Muscle of back (tissue), 11 donors: Measurements from ENCODE around the gene SLC24A4. TPM values are rescaled to one million over a fixed set of nuclear protein-coding genes. Genes with fewer than 3 reads are reported as not detected.
A peak's percentile ranks its signal among the peaks of the same experiment; 100 is the strongest.

ENCODE experiments used
- DNase-seq, 3 donors: peaks; one replicate each; pipeline versions ENCODE4 v3.0.0 to v3.0.0-alpha.2; 2013
- polyA plus RNA-seq, 10 donors: library from polyadenylated mRNA; unstranded; fragments of 120-200 nt; gene quantifications; one replicate each; pipeline ENCODE4 v1.2.1, GENCODE V29; 2013; ENCODE audit not compliant: insufficient read length in 10 of 10

SLC24A4 gene
- polyA plus RNA-seq, 10 donors = 1.1 to 7.4 (median 2.7) TPM

DNA sequence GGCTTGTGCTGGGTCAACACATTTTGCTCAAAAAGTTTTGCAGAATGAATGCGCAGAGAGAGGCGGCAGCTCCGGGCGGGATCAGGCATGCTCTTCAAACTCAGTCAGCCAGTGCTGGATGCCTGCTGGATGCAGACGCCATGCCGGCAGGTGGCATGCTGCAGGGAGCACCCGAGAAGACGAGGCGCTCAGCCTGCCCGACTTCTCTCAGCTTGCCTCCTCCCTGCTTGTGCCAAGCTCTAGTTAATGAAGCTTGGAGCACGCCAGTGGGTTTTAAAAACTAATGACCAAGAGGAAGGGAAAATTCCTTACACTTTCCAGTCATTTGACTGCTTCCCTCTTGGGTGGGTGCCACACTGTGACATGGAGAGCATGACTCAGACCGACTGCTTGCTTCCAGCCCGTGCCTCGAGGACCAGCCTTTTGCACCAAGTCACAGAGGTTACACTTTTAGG is 39.8 kb downstream of the SLC24A4 start:
- DNase-seq = peak in 2 of 3 donors; percentile 27 to 30

DNA sequence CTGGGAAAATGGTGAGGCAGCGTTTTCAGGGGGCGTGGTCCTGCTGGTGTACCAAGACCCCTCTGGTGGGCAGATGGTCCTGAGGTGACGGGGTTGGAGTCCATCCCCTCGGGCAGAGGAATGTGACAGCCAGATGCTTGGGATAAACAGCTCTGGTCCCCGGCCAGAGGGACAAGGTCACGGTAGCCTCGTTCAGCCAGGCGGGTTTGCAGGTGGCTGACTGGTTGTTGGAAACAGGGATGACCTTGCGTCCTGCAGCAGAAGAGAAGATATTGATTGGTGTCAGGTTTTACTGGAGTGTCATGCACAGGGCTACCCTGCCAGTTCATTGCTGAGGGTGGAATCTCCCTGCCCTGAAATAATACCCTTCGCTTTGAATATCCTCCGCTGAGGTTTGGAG is 43.3 kb downstream of the SLC24A4 start:
- DNase-seq = no peak

DNA sequence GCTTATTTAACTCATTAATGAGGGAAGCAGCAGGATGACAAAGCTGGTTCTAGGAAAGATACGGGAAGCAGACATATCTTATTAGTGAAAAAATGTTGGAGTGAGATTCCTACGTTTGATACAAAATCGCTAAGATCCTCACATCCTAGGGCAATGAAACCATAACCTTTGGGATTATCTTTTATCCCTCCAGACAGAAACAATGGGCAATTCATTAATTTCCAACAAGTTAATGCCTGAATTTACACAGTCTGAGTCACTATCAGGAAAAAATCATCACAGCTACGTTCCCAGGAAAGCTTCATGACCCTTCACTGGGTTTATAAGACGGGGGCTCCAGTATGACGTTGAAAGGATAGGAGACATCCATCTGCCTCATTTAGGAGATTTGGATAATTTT is 45.0 kb downstream of the SLC24A4 start:
- no peak for DNase-seq

DNA sequence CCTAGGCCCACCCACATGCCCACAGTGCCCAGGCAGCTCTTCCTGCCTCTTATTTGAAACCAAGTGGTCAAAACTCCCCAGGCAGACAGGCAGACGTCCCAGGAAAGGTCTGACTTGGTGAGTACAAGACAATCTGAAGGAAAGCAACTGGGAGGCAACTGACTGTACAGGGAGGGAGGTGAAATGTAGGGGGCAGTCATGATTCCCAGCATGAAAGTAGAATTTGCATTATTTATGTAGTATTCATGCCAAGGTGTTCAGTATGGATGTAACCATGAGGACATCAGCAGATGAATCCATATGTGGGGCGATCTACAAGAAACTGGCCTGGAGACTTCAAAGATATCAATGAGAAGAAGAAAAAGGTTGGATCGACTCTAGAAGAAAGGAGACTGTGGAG is 46.1 kb downstream of the SLC24A4 start:
- no peak for DNase-seq

DNA sequence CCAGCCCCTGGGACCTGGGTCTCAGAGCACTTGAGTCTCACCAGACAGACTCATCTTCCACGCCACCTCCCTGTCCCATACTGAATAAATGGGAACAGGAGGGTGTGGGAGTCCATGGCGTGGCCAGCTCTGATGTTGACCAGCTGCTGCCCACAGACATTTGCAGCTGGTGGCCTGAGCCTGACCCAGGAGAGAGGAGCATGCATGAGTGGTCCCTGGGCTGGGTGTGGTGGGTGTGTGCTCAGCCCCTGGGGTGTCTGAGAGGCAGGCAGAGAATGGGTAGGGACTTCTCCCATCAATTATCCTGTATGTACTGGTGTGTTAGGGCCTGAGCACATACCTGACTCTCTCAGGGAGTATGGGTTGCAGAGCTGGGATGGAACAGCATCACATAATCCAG is 49.3 kb downstream of the SLC24A4 start:
- DNase-seq = no peak

DNA sequence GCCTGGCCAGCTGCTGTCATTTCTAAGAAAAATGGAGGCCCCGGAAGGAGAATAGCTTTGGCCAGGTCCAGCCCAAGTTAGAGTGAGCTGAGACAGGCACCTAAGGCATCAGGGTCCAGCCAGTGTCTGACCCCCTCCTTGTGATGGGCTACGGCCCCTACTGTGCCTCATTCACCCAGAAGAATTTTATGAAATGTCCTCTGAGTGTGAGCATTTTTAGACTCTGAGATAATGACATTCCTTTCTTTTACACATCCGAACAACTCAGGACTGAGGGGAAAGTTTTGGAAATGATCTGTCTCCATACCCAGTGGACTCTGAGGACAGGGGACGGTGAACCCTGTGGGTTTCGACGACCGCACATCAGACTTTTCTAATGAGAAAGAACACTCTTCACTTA is 50.4 kb downstream of the SLC24A4 start:
- no peak for DNase-seq

DNA sequence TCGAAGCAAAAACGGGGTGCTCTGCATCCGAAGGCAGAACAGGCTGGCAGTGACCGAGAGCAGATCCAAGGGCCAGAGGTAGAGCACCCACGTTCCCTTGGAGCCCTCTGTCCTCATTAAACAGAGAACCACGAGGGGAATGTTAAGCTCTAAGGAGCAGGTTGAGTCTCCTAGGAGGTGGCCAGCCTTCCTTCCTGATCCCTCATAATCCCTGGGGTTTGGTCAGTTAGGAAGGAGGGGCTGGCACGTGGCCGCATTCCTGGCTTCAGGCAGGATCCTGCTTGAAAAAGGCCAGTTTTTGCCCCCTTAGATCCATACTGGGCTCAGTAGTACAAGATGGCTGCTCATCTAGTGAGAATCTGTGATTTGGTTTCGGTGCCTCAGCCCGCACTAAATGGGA is 57.2 kb downstream of the SLC24A4 start:
- DNase-seq = no peak

DNA sequence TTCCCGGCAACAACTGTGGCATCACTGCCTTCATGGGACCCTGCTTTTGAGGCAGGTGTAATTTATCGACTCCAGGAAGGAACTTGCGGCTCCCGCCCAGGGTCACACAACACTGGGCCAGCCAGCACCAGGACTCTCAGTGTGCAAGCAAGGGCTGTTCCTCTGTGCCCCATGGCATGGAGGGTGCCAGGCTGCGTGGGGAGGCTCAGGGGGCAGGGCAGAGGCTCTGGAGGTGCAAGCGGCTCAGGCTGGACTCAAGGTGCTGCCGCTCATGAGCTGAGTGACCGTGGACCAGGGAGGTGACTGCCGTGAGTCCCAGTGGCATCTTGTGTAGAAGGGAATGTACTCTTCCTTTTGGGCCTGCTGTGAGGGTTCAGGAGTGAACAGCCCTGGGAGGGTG is 57.6 kb downstream of the SLC24A4 start:
- no peak for DNase-seq

DNA sequence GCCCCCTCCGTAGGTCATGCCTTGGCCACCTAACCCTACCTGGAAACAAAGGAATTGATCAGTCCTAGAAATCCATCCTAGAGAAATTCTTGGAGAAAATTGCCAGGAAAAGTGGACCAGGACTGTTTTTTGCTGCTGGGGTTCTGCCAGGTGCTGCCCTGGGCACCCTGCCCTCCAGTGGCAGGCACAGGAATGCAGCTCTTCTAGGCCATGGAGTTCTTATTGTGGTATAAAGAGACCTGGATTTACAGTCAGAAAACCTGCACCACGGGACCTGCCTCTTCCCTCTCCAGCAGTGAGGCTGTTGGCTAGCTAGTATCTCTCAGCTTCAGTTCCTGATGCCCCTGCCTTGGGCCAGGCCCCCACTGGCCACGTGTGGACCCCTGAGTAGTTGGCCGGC is 59.7 kb downstream of the SLC24A4 start:
- no peak for DNase-seq

DNA sequence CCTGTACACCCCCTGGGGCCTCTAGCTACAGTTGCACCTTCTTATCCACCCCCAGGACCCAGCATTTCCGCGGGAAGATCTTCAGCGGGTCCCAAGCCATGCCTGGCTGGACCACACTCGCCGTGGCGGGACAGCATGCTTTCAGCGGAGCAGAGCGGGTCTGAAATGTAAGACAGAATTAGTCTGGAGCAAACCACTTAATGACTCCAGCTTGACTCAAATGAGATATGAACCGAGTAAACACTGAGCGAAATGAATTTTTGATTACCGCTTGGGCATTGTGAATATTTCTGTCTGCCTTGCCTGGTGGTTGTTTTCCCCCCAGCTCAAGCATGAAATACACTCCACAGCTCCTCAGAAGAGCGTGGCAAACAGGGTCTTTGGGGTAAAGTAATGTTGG is 60.8 kb downstream of the SLC24A4 start:
- DNase-seq = no peak

DNA sequence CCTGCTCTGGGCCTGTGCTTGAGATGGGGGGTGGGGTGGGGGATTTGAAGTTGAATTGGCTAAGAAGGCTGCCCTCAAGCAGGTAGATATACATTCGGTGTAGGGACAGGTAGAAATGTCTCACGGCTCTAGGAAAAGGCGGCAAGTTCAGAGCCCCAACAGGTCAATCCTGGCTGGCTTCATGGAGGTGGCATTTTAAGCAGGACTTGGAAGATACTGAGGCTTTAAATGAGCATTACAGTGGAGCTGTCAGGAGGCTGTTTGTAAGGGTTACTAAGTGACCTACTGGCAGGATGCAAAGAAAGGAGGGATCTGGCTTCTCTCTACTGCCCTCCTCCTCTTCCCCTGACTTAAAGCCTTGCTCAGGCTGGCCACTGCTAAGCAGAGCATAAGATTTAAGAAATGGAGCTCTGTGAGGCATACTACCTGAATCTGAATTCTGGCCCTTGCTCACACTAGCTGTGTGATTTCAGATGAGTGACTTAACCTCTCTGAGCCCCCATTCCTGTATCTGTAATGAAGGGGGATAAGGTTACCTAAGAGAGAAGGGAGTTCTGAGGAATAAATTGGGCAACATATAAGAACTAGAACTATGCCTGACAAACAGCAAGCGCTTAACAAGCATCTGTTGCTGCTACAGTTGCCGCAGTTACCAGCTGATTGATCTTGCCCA is 61.6 kb downstream of the SLC24A4 start:
- DNase-seq = no peak

DNA sequence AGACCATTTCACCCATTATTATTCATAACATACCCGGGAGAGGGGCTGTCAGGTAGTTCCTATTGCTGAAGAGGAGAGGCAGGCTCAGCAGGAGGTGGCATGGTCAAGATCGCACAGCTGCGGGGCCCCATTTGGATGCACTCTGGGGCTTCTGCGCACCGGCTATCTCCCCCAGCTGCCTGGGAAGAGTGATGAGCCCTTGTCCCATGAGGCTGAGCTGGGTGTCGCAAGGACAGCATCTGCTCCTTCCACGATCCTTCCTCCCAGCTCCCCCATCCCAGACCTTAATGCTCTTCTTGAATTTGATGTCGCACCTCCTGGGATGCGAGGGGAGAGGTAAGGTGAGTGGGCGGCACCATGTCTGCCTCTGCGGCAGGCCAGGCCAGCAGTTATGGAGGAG is 62.6 kb downstream of the SLC24A4 start:
- DNase-seq = peak in 1 of 3 donors; percentile 67

DNA sequence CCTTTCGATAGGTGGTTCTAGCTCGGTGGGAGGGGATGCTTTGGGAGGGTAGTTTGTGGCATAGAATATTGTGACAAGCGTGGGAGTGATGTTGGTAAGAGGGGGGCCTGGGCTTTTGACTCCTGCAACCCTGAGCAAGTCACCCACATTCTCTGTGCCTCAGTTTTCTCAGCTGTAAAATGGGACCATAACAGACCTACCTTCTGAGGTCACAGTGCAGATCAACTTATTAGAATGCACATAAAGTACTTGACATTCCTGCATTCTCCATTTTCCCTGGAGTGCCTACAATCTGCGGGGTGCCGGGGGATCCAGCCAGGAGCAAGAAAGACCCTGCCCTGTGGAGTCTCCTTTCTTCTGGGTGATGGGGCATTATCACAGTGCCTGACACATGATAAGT is 63.2 kb downstream of the SLC24A4 start:
- no peak for DNase-seq

DNA sequence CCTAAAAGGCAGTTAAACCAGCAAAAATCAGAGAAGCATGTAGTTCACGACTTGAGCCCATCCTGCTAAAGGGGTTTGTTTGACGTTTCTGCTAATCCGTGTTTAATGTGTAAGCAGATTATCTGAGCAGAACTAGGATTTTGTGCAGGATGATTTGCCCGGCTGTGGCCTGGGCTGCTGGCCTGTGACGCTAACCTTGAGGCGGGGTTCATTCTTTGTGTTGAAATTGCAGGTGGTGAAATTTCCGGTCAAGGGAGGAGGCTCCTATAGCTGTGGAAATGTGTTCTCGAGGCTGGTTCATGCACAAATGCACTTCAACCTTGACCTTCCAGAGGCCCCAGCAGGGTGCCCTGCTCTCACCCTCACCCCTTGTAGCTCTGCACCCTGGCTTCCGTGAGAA is 63.7 kb downstream of the SLC24A4 start:
- no peak for DNase-seq

DNA sequence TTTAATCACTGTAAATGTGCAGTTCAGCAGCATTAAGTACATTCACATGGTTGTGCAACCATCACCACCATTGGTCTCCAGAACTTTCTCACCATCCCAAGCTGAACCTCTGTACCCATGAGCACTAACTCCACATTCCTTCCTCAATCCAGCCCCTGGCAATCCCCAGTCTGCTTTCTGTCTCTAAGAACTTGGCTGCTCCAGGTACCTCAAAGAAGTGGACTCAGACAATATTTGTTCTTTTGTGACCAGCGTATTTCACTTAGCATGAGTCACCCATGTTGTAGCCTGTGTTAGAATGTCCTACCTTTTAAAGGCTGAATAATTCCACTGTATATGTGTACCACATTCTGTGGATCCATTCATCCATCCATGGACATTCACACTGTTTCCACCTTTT is 64.6 kb downstream of the SLC24A4 start:
- DNase-seq = no peak

DNA sequence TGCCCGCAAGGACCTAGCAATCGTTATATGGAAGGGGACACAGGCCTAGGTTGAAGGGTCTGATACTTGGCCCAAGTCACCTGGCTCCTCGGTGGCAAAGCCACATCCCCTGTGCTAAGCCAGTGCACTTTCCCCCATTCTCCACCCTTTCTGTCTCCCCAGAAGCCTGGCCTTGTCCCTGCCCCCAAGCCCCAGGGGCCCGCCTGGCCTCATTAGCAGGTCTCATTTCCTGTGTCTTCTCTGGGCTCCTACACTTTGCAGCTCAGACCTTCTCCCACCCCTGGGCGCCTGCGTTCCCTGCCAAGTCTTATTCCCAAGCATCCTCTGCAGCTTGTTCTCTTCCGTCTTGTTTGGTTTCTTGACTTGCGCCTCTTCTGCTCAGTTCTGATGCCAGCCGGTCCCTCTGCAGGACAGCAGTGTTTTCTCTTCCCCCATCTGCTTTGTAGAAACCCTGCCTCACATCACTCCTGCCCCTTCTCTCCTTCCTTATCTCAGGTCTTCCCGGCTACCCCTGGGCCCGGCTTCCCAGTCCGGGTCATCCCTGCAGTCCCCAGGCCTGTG is 66.7 kb downstream of the SLC24A4 start:
- DNase-seq = no peak

DNA sequence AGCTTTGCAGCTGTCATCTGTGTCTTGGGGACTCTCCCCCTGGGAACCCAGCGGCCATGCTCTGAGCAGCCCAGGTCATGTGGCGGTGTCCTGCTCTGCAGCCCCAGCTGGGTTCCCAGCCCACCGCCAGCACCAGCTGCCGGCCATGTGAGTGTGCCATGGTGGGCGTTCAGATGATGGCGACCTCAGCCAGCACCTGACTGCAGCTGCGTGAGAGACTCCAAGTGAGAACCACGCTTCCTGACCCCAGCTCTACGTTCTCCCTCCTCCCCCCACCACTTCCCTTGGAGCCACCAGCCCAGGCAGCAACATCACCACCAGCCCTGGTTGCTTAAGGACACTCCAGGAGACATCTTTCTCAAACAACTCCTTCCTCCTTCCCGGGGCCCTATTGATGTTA is 68.8 kb downstream of the SLC24A4 start:
- no peak for DNase-seq

DNA sequence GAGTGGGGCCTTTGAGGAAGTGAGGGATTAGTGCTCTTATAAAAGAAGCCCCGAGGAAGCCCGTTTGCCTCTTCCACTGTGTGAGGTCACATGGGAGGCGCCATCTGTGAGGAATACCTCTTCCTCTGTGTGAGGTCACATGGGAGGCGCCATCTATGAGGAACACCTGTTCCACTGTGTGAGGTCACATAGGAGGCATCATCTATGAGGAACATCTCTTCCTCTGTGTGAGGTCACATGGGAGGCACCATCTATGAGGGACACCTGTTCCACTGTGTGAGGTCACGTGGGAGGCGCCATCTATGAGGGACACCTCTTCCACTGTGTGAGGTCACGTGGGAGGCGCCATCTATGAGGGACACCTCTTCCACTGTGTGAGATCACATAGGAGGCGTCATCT is 69.7 kb downstream of the SLC24A4 start:
- no peak for DNase-seq

DNA sequence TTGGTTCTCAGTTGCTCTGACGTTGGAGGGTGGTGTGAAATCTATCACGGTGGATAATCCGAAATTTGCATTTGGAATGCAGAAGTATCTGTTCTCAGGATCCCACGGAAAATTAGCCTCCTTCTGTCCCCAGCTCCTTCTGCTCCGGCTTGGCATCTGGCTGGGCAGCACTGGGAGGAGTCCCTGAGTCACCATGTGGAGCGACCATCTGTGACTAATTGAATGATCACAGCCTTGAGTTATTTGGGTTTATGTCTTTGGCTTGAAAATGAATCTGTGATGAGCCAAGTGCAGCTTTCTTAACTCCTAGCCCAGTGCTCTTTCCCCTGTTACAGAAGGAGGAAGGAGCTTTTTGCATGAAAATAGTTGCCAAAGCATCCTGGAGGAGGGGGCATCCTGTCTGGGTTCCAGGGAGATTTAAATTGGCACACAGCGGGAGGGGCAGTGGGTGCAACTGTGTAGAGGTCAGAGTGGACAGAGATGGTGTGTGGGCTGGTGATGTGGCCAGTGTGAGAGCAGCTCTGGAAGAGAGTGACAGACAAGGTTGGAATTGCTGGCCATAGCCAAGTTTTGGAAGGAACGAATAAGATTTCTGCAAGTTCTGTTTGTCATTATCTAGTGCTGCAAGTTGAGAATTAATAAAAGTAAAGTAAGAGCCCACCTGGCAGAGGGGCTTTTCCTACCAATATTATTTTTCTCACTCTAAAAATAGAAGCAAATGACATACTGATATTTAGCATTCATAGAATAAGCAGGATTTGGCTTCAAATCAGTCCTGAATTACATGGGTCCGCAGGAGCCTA is 74.4 kb downstream of the SLC24A4 start:
- peak in 1 of 3 donors; percentile 64 for DNase-seq

DNA sequence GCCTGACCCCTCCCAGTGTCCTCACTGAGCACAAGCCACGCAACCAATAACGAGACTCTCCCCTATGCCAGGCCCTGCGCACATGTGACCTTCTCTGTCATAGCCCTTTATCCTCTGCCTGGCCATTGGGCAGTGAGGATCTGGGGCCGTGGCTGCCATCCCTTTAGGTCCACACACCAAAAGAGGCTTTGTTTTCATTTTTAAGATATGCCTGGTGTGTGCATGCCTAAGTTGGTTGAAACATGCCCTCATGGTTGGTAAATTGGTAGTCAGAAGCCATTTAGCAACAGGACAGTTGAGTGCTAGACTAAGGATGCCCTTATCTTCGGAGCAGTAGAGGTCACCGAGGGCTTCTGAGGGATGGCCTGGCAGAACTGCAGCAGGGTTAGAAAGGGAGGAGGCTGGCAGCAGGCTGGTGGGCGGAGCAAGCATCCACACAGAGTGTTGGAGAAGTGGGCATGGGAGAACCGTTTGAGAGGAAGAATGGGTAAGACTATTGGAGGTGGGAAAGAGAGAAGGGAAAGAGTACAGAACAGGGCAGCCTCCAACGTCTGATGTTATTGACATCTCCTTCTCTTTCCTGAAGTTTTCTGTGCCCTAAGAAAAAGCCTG is 75.1 kb downstream of the SLC24A4 start:
- DNase-seq = no peak

DNA sequence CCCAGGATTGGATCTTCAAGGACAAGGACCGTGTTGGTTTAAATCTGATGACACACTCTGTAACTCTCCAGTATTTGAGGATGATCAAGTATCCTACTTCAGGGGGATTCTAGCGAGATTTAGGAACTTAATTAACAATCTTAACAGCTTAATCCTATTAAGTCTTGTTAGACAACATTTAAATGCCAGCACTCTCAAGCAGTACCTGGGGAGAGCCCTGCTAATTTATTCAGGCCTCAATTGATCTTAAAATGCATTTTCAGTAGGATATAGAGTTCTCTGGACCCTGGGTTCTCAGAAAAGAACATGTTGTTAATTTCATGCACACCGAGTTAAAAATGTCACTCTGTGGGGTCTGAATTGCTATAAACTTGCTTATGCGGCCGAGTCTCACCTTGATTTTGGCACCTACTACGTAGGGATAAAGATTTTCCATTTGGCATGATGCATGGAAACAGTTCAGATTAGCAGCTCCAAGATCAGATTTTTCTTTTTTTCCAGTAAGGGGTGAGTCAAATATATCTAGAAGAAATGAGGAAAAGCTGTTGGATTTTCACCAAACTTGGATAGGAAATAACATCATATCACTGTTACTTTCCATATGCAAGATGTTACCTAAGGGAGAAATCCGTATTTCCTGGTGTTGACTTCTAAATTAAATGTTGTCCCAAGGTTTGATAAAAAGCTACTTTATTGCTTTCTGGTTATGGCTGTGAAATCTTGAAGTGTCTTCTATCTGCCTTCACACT is 76.1 kb downstream of the SLC24A4 start:
- DNase-seq = peak in 2 of 3 donors; percentile 77 to 88
